HG03378 (cell line): ENCODE measurements around the gene ANO6.
A peak's percentile ranks its signal among the peaks of the same experiment; 100 is the strongest.
"Not testable (repeated sequence)": the region's sequence is repeated elsewhere in the genome, so short reads cannot be mapped to it uniquely, and the experiment has no call there.

Source experiments
- ATAC-seq: cut with Tn5 transposase; IDR thresholded peaks from one replicate; pipeline ENCODE4 v1.9.1; 2021; ENCODE audit warnings: mild to moderate bottlenecking, moderate library complexity; ENCODE audit not compliant: unreplicated experiment

The ANO6 gene

DNA sequence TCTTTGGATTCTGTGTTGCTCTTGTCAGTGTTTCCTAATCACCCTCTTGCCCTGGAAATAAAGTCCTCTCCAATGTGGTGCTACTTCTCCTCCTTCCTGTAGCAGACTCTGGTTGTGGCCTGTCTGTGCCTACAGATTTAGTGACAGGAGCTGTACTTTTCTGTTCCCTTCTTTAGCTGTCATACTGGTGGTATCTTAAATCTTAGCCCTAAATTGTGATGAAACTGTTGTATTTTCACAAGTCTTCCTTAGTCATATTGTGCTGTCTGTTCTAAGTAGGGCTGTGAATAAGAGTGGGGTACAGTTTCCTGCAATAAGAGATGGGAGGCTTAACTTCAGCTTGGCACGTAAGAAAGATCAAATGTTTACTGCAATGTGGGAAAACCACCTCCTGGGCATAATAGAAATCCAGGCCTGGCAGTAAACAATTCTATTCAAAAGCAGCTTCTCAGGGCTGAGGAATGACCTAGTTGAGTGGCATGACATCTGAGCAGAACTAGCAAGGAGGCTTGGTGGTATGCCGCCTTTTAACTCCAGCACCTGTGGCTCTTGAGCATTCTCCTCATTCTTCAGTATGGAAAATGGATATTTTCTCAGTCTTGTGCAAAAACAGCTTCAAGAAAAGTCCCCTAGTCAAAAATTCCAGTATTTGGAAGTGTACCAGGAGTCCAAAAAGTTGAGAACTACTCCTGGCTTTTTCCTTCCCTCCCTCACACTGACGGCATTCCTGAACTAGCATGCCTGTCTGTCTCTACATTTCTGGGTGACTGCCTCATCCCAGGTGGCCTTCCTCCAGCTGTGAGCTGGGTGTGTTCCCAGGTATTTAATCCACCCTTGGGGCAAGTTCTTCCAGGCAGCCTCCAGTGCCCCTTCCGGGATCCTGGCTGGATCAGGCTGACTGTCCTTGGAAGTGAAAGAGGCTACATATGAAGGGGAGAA lies 19.5 kb downstream of the ANO6 start:
- peak; percentile 40 for ATAC-seq

DNA sequence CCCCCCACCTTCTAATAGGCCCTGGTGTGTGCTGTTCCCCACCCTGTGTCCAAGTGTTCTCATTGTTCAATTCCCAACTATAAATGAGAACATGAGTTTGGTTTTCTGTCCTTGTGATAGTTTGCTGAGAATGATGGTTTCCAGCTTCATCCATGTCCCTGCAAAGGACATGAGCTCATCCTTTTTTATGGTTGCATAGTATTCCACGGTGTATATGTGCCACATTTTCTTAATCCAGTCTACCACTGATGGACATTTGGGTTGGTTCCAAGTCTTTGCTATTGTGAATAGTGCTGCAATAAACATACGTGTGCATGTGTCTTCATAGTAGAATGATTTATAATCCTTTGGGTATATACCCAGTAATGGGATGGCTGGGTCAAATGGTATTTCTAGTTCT lies 20.5 kb downstream of the ANO6 start:
- not testable (repeated sequence) for ATAC-seq

DNA sequence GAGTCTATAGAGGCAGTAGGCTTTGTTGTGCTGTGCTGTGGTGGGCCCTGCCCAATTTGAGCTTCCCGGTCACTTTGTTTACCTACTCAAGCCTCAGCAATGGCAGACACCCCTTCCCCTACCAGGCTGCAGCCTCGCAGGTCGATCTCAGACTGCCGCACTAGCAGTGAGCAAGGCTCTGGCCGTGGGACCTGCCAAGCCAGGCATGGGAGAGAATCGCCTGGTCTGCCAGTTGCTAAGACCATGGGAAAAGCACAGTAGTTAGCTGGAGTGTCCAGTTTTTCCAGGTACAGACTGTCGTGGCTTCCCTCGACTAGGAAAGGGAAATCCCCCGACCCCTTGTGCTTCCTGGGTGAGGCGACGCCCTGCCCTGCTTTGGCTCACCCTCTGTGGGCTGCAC lies 26.3 kb downstream of the ANO6 start:
- ATAC-seq, result no peak

DNA sequence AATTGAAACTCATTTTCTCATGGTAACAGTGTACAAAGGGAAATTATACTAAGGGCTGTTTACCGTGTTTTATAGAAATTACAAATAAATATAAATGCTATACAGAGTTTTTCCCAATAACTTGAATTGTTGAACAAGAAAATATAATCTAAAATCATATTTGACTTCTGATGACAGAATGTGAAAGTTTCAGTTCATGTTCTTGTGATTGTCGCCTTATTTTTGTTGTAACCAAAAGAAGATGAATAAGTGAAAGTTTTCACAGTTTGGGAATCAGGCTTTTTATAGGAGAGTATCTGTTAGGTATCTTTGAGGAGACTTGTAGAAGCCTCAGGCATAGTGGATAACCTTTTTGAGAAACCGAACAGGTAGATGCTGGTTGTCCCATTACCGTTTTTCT lies 28.1 kb downstream of the ANO6 start:
- ATAC-seq, result no peak

DNA sequence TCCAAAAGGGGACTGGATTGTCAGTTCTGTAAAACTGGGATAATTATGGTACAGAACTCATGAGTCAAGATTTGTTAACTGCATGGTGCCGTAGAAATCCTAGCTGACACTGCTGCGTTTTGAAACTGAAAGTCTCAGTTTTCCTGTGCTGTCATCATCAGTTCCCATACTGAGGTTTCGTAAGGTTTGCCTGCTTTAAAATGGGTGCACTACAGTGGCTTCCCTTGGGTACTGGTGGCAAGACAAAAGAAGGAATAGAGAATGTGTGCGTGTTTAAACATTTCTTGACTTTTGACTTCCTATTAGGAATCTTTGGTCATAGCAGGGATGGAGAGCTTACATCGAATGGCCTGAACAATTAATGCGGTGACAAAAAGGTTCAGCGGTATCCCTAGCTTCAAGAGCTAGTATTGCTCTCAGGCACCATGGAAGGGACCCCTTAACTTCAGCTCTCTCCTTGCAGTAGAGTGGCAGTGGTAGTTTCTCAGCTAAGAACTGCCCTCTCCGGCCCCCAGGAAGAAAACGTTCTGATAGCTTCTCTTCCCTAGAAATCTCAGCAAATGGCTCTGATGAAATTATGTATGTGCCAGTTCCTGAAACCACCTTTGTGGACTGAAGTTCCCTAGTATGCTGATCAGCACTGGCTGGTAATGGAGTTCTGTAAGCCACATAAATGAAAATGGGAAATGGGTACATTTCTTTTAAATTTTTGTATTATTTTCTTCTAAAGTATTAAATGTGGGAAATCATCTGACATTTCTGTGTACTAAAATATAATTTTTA lies 28.9 kb downstream of the ANO6 start:
- ATAC-seq, result peak; percentile 93

DNA sequence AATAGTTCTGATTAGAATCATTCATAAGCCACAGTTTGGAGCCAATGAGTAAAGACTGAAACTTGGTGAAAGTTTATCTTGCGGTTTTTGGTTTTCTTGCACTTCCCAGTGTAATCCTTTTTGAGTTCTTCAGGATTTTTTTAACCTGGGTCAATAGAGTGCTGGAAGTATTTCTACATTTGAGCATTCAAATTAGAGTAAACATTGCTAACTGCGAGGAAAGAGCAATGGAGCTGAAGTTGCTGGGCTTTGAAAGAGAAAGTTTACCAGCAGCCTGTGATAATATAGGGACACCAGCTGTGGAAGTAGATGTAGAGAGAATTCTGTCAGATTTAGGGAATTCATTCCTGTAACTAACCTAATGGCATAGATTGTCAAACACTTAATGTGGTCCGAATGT lies 30.3 kb downstream of the ANO6 start:
- no peak for ATAC-seq

DNA sequence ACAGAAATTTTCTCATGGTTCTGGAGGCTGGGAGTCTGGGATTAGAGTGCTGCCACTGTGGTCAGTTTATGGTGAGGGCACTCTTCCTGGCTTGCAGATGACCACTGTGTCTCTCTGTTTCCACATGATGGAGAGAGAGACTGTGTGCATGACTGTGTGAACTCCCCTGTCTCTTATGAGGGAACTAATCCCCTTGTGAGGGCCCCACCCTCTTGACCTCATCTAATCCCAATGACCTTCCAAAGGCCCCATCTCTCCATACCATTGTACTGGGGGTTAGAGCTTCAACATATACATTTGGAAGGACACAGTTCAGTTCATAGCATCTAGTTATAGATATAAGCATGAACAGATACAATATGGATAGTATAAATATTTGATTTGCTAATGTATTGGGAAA lies 31.7 kb downstream of the ANO6 start:
- ATAC-seq, result no peak

DNA sequence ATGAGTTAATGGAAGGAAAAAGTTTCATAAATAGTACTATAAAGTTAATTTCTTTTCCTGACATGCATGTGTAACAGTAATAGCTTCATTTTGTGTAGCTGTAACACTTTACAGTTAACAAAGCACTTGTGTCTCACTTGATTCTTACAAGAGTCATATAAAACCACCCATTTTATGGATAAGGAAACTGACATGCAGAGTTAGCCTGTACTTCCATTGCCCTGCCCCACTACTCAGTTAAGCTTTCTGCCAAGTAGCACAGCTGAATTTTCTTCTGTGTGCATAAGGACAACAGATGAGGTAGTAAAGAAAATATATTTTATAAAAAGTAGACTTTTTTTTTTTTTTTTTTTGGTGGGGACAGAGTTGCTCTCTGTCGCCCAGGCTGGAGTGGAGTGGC lies 32.2 kb downstream of the ANO6 start:
- ATAC-seq, result no peak

DNA sequence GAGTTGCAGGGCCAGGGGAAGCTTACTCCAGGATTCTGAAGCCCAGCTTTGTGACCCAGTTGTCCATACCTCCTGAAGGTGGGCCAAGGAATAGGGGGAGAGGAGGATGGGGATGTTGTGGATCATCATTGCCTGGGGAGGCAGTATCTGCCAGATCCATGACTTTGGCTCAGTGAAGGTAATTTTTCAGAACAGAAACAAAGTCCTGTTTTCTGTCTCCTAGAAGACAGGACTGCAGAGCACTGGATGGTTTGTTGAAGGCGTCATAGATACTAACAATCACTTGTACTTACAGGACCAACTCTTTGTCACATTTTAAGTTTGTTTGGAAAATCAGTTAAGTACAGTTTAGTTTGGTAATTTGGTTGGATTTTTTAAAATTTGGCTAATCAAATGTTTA lies 38.4 kb downstream of the ANO6 start:
- ATAC-seq, result no peak

DNA sequence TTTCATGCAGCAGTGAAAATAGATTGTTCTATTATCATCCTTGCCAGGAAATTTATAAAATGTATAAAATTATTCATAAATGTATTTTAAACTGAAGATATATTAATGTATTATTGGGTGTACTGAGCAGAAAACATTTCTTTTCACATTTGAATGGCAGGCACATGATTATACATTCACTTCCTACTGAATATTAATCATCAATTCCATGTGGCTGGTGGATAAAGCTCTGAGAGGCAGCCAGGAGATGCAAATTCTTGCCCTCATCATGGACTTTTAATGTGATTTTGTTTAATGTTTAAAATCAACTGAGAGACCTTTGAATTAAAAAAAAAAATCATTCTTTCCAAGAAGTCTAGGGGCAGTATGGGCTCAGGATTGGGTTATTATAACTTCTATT lies 40.8 kb downstream of the ANO6 start:
- ATAC-seq, result peak; percentile 16

DNA sequence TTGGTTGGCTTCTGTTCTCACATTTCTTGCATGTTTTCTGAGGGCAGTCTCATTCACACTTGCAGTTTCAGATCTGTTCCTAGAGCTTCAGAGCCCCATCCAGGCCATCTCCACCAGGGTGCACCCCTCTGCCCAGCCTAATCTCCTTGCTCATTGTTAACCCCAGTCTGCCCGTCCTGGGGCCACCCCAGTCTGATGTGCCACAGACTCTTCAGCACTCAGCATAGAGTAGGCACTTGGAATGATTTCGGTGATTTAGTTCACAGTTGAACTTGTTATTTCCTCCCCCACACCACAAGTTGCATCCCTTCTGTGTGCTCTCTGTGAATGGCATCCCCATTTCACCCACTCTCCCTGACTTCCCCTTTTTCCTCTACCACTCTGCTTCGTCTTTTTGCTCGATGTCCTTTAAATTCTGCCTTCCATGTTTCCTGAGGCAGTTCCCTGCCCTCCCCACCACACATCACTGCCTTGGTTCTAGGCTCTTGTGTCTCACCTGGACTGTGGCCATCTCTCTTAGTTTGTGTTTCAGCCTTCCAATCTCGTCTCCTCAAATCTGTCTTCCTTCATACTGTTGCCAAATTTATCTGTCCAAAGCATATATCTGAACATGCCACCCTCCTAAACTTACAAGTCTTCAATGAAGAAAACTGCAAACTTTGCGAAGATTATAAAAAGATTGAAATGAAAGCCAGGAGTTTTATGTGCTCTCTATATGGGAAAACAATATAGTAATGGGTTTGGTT lies 41.5 kb downstream of the ANO6 start:
- peak; percentile 84 for ATAC-seq

DNA sequence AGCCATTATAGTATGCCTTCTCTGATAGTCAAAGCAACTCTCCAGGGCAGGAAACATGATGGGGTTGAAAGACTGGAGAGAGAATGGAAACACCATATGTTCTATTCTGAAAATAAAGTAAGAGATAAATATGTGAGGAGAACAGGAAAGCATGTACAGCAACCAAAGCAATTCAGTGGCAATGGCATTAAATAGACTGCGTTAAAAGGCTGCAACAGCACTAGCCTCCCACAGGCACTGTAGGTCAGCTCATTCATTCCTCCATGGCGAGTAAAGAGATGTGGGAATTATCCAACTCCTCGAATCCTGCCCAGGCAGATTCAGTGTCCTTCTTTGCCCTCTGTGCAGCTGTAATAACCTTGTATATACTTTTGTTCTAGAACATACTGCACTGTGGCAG lies 43.8 kb downstream of the ANO6 start:
- no peak for ATAC-seq

DNA sequence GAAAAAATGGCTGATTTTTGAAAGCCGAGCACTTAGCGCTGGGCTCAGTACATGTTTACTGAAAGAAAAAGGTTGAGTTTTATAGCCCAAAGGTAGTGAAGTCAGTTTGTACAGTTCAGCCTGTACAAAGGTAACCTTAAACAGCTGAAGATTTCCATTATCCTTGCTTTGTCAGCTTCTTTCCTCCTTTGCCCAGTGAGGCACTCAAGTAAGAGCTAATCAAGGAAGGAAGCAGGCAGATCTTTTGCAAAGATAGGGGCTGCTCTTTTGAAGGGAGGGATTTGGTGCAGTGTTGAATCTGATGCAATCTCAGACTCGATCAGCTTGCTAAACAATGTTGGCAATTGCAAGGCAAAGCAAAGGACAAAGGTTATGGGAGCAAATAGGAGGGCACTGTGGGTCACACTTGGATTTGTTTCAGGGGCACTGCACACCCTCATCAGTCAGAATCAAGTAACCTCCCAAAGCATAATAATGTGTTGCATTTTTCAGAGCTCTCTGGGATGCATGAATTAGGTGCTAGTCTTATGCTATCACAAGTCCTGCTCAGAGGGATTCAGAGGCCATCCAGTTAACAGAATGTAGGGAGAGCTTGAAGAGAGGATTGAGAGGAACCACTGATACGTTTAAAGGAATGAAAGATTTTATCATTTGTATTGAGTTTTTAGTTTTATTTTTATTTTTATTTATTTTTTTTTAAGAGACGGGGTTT lies 44.4 kb downstream of the ANO6 start:
- no peak for ATAC-seq

DNA sequence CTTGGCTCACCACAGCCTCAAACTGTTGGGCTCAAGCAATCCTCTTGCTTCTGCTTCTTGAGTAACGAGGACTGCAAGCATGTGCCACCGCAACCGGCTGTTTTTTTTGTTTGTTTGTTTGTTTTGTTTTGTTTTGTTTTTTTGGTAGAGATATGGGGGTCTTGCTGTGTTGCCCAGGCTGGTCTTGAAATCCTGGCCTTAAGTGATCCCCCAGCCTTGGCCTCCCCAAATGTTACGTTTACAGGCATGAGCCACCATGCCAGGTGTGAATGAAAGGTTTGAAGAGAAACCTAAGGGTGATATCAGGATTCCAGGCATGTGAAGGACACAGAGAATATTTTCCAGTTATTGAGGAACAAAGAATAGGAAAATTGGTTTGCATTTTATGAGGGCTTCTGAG lies 45.0 kb downstream of the ANO6 start:
- no peak for ATAC-seq

DNA sequence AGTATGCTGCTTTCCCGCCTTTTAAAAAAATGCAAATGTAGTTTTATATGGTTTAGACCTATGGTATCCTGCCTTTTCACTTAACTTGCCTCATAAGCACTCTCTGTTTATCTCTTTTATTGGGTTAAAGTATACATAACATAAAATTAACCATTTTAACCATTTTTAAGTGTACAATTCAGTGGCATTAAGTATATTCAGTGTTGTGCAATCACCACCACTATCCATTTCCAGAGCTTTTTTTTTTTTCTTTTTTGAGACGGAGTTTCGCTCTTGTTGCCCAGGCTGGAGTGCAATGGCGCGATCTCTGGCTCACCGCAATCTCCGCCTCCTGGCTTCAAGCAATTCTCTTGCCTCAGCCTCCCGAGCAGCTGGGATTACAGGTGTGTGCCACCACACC lies 46.3 kb downstream of the ANO6 start:
- ATAC-seq, result not testable (repeated sequence)

DNA sequence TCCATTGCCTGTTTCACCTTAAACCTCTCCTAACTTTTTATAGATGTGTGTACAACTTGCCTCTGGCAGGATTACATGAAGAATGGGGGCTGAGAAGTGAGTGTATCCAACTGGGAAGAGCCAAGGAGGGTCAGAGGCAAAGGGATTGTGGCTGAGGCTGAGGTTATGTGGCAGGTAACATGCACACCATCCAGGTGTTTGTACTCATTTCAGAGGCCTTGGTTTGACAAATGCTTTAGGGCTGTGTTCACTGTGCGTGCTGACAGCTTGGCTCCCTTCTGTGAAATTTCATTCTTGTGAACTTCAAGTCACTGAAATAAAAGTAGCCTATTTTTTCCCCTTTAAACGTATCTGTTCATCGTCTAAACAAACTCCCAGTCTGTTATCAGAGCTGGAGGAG lies 47.7 kb downstream of the ANO6 start:
- no peak for ATAC-seq

DNA sequence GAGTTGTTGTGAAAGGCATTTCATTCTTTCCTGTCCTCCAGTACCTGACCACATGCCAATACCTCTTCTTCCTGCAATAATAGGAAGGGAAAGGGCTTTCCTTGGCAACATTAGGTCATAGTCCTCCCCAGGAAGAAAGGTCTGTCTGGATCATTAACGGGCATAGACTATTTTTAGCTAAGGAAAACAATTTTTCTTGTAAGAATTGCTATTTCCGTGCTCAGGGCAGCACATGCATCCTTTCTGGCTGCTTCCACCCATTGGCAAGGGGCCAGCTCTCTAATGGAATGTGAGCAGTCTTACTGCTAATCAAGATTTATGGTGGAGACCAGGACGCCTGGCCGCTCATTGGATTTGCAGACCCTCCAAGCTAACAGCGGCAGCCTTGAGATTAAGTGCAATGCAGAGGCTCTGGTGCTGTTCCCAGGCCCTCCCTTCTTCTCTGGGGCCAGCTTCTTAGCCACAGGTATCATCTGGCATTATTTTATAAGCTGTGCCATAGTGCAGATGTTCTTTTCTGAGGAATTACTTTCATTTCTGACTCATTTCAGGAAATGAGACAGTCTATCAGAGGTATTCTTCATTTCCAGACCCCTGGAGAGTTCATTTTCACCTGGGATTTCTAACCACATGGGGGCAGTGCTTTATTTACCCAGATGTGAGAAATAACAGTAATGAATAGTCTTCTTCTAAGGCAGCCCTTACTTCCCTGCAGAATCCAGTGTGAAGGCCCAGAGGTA lies 52.9 kb downstream of the ANO6 start:
- peak; percentile 77 for ATAC-seq

DNA sequence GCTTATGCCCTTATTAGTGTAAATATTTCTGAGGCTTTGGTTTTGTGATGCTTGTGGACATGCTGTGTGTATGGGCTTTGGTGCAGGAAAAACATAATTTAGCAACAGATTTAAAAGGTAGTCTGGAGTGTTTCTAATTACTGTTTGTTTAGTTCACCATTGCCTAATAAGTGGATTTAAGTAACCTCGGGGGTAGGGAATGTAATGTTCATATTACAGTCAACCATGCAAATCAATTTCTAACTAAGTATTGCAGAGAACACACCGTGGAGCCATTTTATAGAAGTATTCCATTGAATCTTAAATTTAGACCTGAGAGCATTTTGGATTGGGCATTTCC lies 53.5 kb downstream of the ANO6 start:
- ATAC-seq, result no peak

DNA sequence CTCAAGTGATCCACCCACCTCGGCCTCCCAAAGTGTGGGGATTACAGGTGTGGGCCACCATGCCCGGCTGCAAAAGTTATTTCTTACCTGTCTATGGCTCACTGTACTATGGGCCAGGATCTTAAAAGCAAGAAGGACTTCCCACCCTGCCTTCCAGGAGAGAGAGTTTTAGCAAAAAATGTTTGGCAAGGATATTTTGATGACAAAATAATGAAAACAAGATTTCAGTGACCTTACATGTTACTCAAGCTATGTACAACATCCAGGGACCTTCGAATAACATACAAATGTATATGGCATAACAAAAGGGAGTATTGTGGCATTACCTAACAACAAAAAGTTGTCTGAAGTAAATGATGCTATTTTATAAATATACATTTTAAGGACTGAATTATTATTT lies 55.1 kb downstream of the ANO6 start:
- no peak for ATAC-seq

DNA sequence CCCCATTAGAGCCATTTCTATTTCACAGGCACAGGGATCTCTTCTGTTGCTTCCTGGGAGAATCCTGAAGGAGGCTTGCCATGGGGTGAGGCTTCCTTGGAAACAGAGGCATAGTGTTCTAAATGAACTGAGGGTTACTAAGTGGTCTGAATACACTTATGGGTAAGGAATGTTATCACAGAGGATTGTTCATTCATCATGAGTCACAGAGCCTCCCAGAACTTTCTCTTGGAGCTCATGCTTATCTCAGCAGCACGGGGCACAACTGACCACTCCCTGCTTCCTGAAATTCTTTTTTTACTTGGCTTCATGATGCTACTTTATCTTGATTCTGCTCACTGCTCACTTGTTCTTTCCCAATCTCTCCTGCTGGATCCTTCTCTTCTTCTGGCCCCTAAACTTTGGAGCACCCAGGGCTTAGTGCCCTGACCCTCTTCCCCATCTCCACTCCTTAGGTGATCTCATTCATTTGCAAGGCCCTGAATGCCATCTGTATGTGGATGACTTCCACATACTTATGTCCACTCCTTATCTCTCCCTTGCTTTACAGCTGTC lies 57.9 kb downstream of the ANO6 start:
- ATAC-seq, result no peak
